Stimulated activated naive CD8-positive, alpha-beta T cell treated with anti-CD3 and anti-CD28 coated beads, Interleukin-15, amount 100 ng/mL, for 72 hours (primary cell): ENCODE measurements around the gene ABHD17C.

ENCODE experiments used
- ATAC-seq: fragments of 150-1000 bp; cut with Tn5 transposase; 2 replicates; pipeline ENCODE4 v1.10.0; 2021; ENCODE audit warnings: mild to moderate bottlenecking, moderate library complexity
- DNase-seq, 2 donors: peaks; one replicate each; pipeline ENCODE4 v3.0.0; 2021 to 2022
- H3K27ac Mint-ChIP-seq, 2 donors: one replicate each; pipeline ENCODE4 v1.8.0; 2022; ENCODE audit warnings: mild to moderate bottlenecking in 2 of 2, mixed read lengths in 2 of 2, moderate library complexity in 2 of 2
- H3K27me3 Mint-ChIP-seq: one replicate; pipeline ENCODE4 v1.8.0; 2022; ENCODE audit warnings: mixed read lengths
- H3K4me1 Mint-ChIP-seq: one replicate; pipeline ENCODE4 v1.8.0; 2022; ENCODE audit warnings: mild to moderate bottlenecking, mixed read lengths
- H3K4me3 Mint-ChIP-seq, 2 donors: one replicate each; pipeline ENCODE4 v1.8.0; 2022; ENCODE audit warnings: mild to moderate bottlenecking in 2 of 2, mixed read lengths in 2 of 2, moderate library complexity in 1 of 2
- H3K9me3 Mint-ChIP-seq, 2 donors: one replicate each; pipeline ENCODE4 v1.8.0; 2022; ENCODE audit warnings: mixed read lengths in 2 of 2

ABHD17C gene

GRCh38 chr15:80777826-80778620 lies 82.9 kb downstream of the ABHD17C start:
- Mint-ChIP-seq H3K4me3 (no peak overlapping the region), H3K27me3 (peaks cover 77% of the 10 kb centered on the region), H3K4me1 (peaks cover 17% of the 10 kb centered on the region), H3K9me3 (no peaks in the 10 kb centered on the region), H3K27ac (no peak overlapping the region)
- ATAC-seq, result no peak
- no peak for DNase-seq

- Mint-ChIP-seq H3K4me1 (peaks cover 20% of the 10 kb centered on the region), H3K9me3 (no peaks in the 10 kb centered on the region), H3K27ac (no peak overlapping the region), H3K27me3 (peaks cover 75% of the 10 kb centered on the region), H3K4me3 (no peak overlapping the region)
- ATAC-seq (no peak), DNase-seq (no peak)
Observed at GRCh38 chr15:80778621-80778963, 83.5 kb downstream of the ABHD17C start.

- no peak within 1 kb of the TSS for H3K27ac Mint-ChIP-seq
- no peaks in the 10 kb centered on the region for H3K9me3 Mint-ChIP-seq
- peaks cover 23% of the 10 kb centered on the region for H3K4me1 Mint-ChIP-seq
- H3K27me3 Mint-ChIP-seq, result peaks cover 75% of the 10 kb centered on the region
- DNase-seq (peak; percentile 73 to 74), ATAC-seq (peak; percentile 91)
- H3K4me3 Mint-ChIP-seq, result peak within 1 kb of the TSS; percentile 63 to 77
Observed at GRCh38 chr15:80778964-80779657, 84.0 kb downstream of the ABHD17C start, which contains the start of gene CEMIP. Gene CEMIP, plus strand, starts transcription at chr15:80779370. Its CDS starts 94,510 bp downstream, at chr15:80873880.

- Mint-ChIP-seq H3K4me3 (peak overlapping the region; percentile 63 to 77), H3K9me3 (no peaks in the 10 kb centered on the region), H3K27ac (no peak overlapping the region), H3K27me3 (peaks cover 81% of the 10 kb centered on the region), H3K4me1 (peaks cover 23% of the 10 kb centered on the region)
- ATAC-seq, result peak; percentile 24
- DNase-seq, result peak in 1 of 2 donors; percentile 9
Observed at GRCh38 chr15:80779658-80780415, 84.7 kb downstream of the ABHD17C start.

- peaks cover 23% of the 10 kb centered on the region for H3K4me1 Mint-ChIP-seq
- ATAC-seq (no peak), DNase-seq (peak in 1 of 2 donors; percentile 30)
- H3K4me3 Mint-ChIP-seq, result peak overlapping the region in 1 of 2 donors; percentile 37
- H3K27me3 Mint-ChIP-seq, result peaks cover 81% of the 10 kb centered on the region
- no peak overlapping the region for H3K27ac Mint-ChIP-seq
- no peaks in the 10 kb centered on the region for H3K9me3 Mint-ChIP-seq
Observed at GRCh38 chr15:80780416-80781221, 85.5 kb downstream of the ABHD17C start.

- Mint-ChIP-seq H3K9me3 (no peaks in the 10 kb centered on the region), H3K4me1 (peaks cover 23% of the 10 kb centered on the region), H3K27me3 (peaks cover 71% of the 10 kb centered on the region), H3K27ac (no peak overlapping the region), H3K4me3 (no peak overlapping the region)
- DNase-seq, result no peak
- ATAC-seq, result no peak
Observed at GRCh38 chr15:80783260-80783659, 88.2 kb downstream of the ABHD17C start.

GRCh38 chr15:80785335-80785734 lies 90.2 kb downstream of the ABHD17C start:
- ATAC-seq (no peak), DNase-seq (no peak)
- Mint-ChIP-seq H3K27ac (no peak overlapping the region), H3K4me3 (no peak overlapping the region), H3K4me1 (peaks cover 10% of the 10 kb centered on the region), H3K9me3 (no peaks in the 10 kb centered on the region), H3K27me3 (peaks cover 56% of the 10 kb centered on the region)

- DNase-seq, result no peak
- Mint-ChIP-seq H3K27me3 (peaks cover 56% of the 10 kb centered on the region), H3K27ac (no peak overlapping the region), H3K9me3 (no peaks in the 10 kb centered on the region), H3K4me1 (peaks cover 6% of the 10 kb centered on the region), H3K4me3 (no peak overlapping the region)
- no peak for ATAC-seq
Observed at GRCh38 chr15:80785811-80786354, 90.8 kb downstream of the ABHD17C start.

GRCh38 chr15:80787316-80787715 lies 92.2 kb downstream of the ABHD17C start:
- H3K4me3 Mint-ChIP-seq, result no peak overlapping the region
- DNase-seq (no peak), ATAC-seq (no peak)
- peaks cover 6% of the 10 kb centered on the region for H3K4me1 Mint-ChIP-seq
- H3K27me3 Mint-ChIP-seq, result peaks cover 51% of the 10 kb centered on the region
- no peak overlapping the region for H3K27ac Mint-ChIP-seq
- H3K9me3 Mint-ChIP-seq, result no peaks in the 10 kb centered on the region

GRCh38 chr15:80788536-80788935 lies 93.4 kb downstream of the ABHD17C start:
- no peak overlapping the region for H3K4me3 Mint-ChIP-seq
- H3K27ac Mint-ChIP-seq, result no peak overlapping the region
- H3K4me1 Mint-ChIP-seq, result peaks cover 3% of the 10 kb centered on the region
- ATAC-seq, result no peak
- no peak for DNase-seq
- no peaks in the 10 kb centered on the region for H3K9me3 Mint-ChIP-seq
- peaks cover 41% of the 10 kb centered on the region for H3K27me3 Mint-ChIP-seq

- ATAC-seq (no peak), DNase-seq (no peak)
- peaks cover 35% of the 10 kb centered on the region for H3K27me3 Mint-ChIP-seq
- no peaks in the 10 kb centered on the region for H3K4me1 Mint-ChIP-seq
- no peak overlapping the region for H3K27ac Mint-ChIP-seq
- H3K4me3 Mint-ChIP-seq, result no peak overlapping the region
- H3K9me3 Mint-ChIP-seq, result no peaks in the 10 kb centered on the region
Observed at GRCh38 chr15:80789296-80789695, 94.2 kb downstream of the ABHD17C start.

GRCh38 chr15:80789796-80790195 lies 94.7 kb downstream of the ABHD17C start:
- peaks cover 36% of the 10 kb centered on the region for H3K27me3 Mint-ChIP-seq
- no peaks in the 10 kb centered on the region for H3K4me1 Mint-ChIP-seq
- H3K4me3 Mint-ChIP-seq, result no peak overlapping the region
- ATAC-seq (no peak), DNase-seq (no peak)
- no peak overlapping the region for H3K27ac Mint-ChIP-seq
- H3K9me3 Mint-ChIP-seq, result no peaks in the 10 kb centered on the region

GRCh38 chr15:80790236-80790635 lies 95.1 kb downstream of the ABHD17C start:
- DNase-seq (no peak), ATAC-seq (no peak)

GRCh38 chr15:80791004-80791403 lies 95.9 kb downstream of the ABHD17C start:
- Mint-ChIP-seq H3K9me3 (no peaks in the 10 kb centered on the region), H3K4me1 (no peaks in the 10 kb centered on the region), H3K27ac (no peak overlapping the region), H3K27me3 (peaks cover 44% of the 10 kb centered on the region), H3K4me3 (no peak overlapping the region)
- DNase-seq (no peak), ATAC-seq (no peak)

More at GRCh38 chr15:80790236-80790635, 95.1 kb downstream of the ABHD17C start:
- no peak overlapping the region for H3K27ac Mint-ChIP-seq
- H3K4me3 Mint-ChIP-seq, result no peak overlapping the region
- peaks cover 40% of the 10 kb centered on the region for H3K27me3 Mint-ChIP-seq
- H3K9me3 Mint-ChIP-seq, result no peaks in the 10 kb centered on the region
- no peaks in the 10 kb centered on the region for H3K4me1 Mint-ChIP-seq

GRCh38 chr15:80796407-80796806 lies 101.3 kb downstream of the ABHD17C start:
- peaks cover 0 to 8% of the 10 kb centered on the region in 2 donors for H3K9me3 Mint-ChIP-seq
- H3K27me3 Mint-ChIP-seq, result peaks cover 22% of the 10 kb centered on the region
- no peaks in the 10 kb centered on the region for H3K4me1 Mint-ChIP-seq
- H3K27ac Mint-ChIP-seq, result no peak overlapping the region
- no peak overlapping the region for H3K4me3 Mint-ChIP-seq
- ATAC-seq (no peak), DNase-seq (no peak)
